Activated naive CD4-positive, alpha-beta T cell treated with Interleukin-2 at 50 U/mL for 16 hours (primary cell): Measurements from ENCODE around the gene STX8.
"Not testable (repeated sequence)": the region's sequence is repeated elsewhere in the genome, so short reads cannot be mapped to it uniquely, and the experiment has no call there.

Source experiments
- DNase-seq: peaks from one replicate; pipeline ENCODE4 v3.0.0-alpha.2; 2020

The STX8 gene

GRCh38 chr17:9290226-9290613 is 285.4 kb downstream of the STX8 start:
- DNase-seq, result peak; percentile 12

DNA sequence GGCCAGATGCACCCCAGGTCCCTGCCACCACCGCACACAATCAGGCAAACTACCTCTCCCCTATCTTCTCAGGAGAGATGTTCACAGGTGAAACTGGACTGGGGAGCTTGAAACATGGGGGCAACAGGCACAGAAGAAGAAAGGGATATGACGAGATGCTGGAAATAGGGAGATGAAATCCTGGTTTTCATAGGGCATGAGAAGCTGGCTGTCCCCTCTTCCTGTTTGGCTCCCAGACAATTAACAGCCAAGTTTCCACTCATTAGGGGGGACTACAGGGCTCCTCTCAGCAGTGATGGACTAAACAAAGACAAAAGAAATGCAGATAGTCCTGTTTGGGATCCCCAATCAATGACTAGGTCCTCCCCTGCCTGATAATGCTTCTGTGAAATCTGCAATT is 288.3 kb downstream of the STX8 start:
- DNase-seq, result no peak

- no peak for DNase-seq
Measured at GRCh38 chr17:9286434-9286833, 289.2 kb downstream of the STX8 start.

GRCh38 chr17:9285602-9286427 is 289.8 kb downstream of the STX8 start:
- DNase-seq, result no peak

- no peak for DNase-seq
Measured at GRCh38 chr17:9284884-9285283, 290.7 kb downstream of the STX8 start.

DNA sequence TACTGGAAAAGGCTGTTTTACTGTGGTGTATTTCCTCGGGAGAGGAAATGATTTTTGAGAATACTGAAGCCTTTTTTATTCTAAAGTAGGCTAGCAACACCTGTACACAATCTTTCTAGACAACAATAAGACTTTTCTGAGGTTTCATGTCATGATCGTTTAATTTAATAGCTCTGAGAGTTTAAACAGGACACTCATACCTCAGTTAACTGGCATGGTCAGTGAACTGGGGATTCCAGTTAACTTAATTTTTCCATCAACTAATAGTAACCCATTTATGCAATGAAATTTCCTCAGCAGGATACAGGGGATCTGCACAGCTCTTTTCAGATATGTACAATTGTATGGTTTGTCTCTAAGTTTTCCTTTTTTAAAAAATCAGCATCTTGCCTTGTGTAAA is 291.7 kb downstream of the STX8 start:
- no peak for DNase-seq

DNA sequence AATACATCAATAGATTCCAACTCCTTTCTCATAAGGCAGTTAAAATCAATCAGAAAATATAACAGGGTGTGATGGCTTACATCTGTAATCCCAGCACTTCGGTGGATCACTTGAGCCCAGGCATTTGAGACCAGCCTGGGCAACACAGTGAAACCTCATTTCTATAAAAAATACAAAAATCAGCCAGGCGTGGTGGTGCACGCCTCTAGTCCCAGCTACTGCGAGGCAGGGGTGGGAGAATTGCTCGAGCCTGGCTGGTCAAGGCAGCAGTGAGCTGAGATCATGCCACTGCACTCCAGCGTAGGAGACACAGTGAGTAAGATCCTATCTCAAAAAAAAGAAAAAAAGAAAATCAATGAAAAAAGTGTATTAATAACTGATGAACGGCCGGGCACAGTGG is 295.7 kb downstream of the STX8 start:
- DNase-seq, result no peak

- no peak for DNase-seq
Measured at GRCh38 chr17:9274973-9275372, 300.6 kb downstream of the STX8 start.

DNA sequence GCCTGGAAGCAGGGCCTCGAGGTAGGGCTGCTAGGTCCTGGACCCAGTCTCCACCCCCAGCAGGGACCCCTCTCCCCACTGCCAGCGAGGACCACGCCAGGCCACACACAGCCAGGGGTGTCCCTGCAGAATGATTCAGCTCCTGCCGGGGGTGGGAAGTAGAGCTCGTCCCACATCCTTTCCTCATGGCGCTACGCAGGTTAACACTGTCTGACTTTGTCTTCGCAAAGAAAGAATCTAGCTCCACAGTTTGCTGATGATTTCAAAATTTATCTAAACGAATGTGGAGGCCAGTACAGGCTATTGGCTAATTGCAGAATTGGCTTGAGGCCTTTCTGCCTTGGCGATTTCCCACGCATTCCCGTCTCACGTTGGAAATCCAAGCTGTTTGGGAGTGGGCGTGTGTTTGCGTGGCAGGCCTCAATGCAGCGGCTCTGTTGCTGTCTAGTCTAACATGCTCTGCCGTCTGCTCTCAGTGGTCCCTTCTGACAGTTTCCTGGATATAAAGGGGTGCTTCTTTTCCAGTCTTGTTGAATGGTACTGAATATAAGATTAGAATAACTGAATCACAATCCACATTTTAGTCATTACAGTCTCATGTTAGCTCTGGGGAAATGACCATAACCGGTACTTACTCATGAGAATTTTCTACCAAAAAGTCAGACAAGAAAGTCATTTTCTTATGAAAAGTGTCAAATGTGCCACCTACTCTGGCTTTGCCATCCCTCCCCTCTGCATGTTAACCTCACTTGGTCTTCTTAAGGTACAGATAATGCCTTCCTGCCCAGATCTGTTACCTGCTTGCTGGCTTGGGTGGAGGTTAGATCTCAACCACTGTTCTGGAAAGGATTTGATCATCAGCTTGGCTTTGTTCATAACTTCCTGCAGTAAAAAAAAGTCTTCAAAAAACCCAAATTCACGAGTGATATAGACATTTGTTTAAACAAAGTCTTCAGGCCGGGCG is 301.9 kb downstream of the STX8 start:
- DNase-seq, result peak; percentile 35

DNA sequence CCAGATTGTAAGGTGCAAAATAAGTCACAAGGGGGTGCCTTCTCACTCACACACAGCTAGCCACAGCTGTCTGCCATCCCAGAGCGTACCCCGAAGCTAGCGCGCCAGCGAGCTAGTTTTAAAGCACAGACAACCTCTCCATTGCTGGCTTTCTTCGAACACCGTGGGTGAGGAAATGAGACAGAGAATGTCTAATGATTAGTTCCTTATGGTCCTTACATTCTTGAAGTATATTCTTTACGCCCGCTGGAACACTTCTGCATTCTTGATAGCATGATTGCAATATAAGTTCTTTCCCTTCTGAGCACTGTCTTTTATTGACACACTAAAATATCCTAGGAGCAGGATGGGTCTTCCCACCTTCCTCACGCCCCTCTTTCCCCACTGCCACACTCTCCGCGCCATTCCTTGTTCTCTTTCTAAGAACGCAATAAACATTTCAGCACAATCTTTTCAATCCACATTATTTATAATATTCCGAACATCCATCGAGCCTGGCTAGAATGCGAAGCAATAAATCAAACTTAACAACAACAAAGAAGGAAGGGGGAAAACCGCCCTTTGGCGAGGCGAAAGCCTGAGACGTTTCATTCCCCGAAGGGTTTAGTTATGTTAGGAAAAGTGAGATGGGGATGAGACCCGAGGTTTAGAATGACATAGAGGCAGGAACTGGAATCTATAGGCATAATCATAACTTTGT is 303.0 kb downstream of the STX8 start:
- DNase-seq, result no peak

- no peak for DNase-seq
Measured at GRCh38 chr17:9271989-9272388, 303.6 kb downstream of the STX8 start.

GRCh38 chr17:9270921-9271320 is 304.7 kb downstream of the STX8 start:
- DNase-seq, result no peak

DNA sequence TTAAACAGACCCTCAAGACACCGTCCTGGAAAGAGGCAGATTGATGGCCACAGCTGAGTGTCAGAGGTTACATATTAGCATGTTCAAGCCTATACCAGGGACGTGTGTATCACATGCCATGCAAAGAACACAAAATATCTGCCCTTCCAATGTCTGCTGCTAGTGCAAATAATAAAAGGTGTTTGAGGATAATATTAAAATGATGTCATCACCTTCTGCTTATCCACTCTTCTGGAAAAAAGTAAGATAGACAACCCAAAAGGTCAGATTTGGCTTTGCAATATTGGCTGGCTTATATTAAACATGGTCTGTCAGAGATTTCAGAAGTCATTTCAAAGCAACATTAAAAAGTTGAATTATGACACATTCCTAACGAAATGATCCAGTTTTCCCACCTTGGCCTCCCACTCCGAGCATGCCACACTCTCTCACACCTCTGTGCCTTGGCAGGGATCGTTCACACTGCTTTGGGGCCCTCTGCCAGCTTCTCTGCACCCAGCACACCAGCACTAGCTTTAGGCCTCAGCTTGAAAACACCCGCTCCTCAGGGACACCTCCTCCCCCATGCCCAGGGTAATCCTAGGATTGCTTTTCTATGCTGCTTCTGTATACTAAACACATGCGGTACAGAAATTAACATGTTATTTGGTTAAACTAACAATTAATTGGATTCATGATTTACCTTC is 306.1 kb downstream of the STX8 start:
- DNase-seq, result no peak

GRCh38 chr17:9268546-9268945 is 307.1 kb downstream of the STX8 start:
- no peak for DNase-seq

GRCh38 chr17:9266697-9267117 is 308.9 kb downstream of the STX8 start:
- DNase-seq, result no peak

- DNase-seq, result no peak
Measured at GRCh38 chr17:9266031-9266680, 309.5 kb downstream of the STX8 start.

DNA sequence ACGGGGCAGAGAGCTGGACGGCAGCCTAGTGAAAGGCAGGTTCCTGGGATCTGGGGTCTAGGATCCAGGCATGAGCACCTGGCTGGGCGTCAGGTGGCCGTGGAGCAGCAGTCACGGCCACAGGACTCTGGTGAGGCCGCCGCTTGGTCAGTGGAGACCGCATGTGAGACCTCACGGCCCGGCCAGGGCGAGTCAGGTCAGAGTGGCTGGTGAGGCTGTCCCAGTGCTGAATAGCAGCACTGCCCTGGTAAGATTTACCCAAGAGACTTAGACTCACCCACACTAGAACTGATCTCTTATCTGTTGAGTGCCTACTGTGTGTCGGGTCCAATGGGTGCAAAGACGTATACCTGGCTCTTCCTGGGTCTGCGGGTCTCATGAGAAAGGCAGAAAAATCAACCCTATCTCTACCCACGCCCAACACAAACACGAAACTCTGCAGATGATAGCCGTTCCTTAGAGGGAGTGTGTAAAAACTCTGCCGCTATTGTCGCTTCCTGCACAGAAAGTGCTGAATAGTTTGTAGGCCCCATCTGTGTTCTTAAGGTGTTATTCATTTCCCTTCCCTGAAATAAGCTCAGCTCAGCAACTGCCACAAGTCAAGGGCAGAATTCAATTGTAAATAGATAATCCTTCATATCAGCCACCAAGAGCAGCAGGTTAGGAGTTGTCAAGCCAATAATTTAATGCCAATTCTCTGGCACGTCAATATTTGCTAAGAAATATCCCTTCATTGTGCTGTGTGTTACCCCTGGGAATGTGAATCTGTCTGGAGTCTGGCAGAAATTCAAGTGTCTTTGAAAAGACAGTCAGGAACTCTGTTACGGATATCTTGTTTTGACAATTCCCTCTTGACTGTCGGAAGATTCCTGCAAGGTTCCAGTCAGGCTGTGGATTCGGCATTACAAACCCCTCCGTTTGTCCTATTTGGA is 314.3 kb downstream of the STX8 start:
- no peak for DNase-seq

- no peak for DNase-seq
Measured at GRCh38 chr17:9259419-9259818, 316.2 kb downstream of the STX8 start.

GRCh38 chr17:9258115-9259015 is 317.3 kb downstream of the STX8 start:
- DNase-seq, result no peak

DNA sequence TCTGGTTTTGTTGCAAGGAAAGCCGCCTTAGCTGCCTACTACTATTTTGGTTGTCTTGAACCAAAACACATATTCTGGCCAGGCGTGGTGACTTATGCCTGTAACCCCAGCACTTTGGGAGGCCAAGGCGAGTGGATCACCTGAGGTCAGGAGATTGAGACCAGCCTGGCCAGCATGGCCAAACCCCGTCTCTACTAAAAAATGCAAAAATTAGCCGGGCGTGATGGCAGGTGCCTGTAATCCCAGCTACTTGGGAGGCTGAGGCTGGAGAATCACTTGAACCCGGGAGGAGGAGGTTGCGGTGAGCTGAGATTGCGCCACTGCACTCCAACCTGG is 318.0 kb downstream of the STX8 start:
- DNase-seq, result not testable (repeated sequence)
